ENCODE measurements around the gene RNF214. TPM values are rescaled to one million over a fixed set of nuclear protein-coding genes. Genes with fewer than 3 reads are reported as not detected.
"Not testable (repeated sequence)": the region's sequence is repeated elsewhere in the genome, so short reads cannot be mapped to it uniquely, and the experiment has no call there.

Gene RNF214
- polyA plus RNA-seq (2012; ENCODE audit: insufficient read depth, insufficient read length): 25.1 TPM

GRCh38 chr11:117232092-117232878, at the start of gene RNF214:
Gene RNF214, plus strand, starts transcription at chr11:117232671. Its CDS starts 1,602 bp downstream, at chr11:117234273.
- DNase-seq (ENCODE audit: low read depth, low spot score): peak; percentile 62
- peak within 1 kb of the TSS; percentile 96 for H3K4me3 ChIP-seq (ENCODE audit: low read length)

GRCh38 chr11:117183178-117183577, 49.3 kb upstream of the RNF214 start:
- not testable (repeated sequence) for H3K4me3 ChIP-seq (ENCODE audit: low read length); DNase-seq (ENCODE audit: low read depth, low spot score)

GRCh38 chr11:117183724-117184349, 48.6 kb upstream of the RNF214 start:
- H3K4me3 ChIP-seq (ENCODE audit: low read length): no peak overlapping the region
- no peak for DNase-seq (ENCODE audit: low read depth, low spot score)

- no peak overlapping the region for H3K4me3 ChIP-seq (ENCODE audit: low read length)
- DNase-seq (ENCODE audit: low read depth, low spot score): no peak
Measured at GRCh38 chr11:117185736-117186430, 46.6 kb upstream of the RNF214 start.

GRCh38 chr11:117186431-117186761, 46.1 kb upstream of the RNF214 start:
- no peak overlapping the region for H3K4me3 ChIP-seq (ENCODE audit: low read length)
- DNase-seq (ENCODE audit: low read depth, low spot score): no peak

- H3K4me3 ChIP-seq (ENCODE audit: low read length): no peak overlapping the region
- no peak for DNase-seq (ENCODE audit: low read depth, low spot score)
Measured at GRCh38 chr11:117187007-117187406, 45.5 kb upstream of the RNF214 start.

GRCh38 chr11:117187428-117187798, 45.1 kb upstream of the RNF214 start:
- no peak overlapping the region for H3K4me3 ChIP-seq (ENCODE audit: low read length)
- no peak for DNase-seq (ENCODE audit: low read depth, low spot score)

GRCh38 chr11:117187799-117188481, 44.5 kb upstream of the RNF214 start:
- no peak overlapping the region for H3K4me3 ChIP-seq (ENCODE audit: low read length)
- no peak for DNase-seq (ENCODE audit: low read depth, low spot score)

GRCh38 chr11:117188620-117189081, 43.8 kb upstream of the RNF214 start:
- no peak for DNase-seq (ENCODE audit: low read depth, low spot score)
- no peak overlapping the region for H3K4me3 ChIP-seq (ENCODE audit: low read length)

GRCh38 chr11:117189191-117189940, 43.1 kb upstream of the RNF214 start:
- no peak overlapping the region for H3K4me3 ChIP-seq (ENCODE audit: low read length)
- no peak for DNase-seq (ENCODE audit: low read depth, low spot score)

- H3K4me3 ChIP-seq (ENCODE audit: low read length): no peak overlapping the region
- no peak for DNase-seq (ENCODE audit: low read depth, low spot score)
Measured at GRCh38 chr11:117189941-117190544, 42.4 kb upstream of the RNF214 start.

GRCh38 chr11:117191680-117192400, 40.6 kb upstream of the RNF214 start:
- DNase-seq (ENCODE audit: low read depth, low spot score): no peak
- H3K4me3 ChIP-seq (ENCODE audit: low read length): no peak overlapping the region

- DNase-seq (ENCODE audit: low read depth, low spot score): no peak
- H3K4me3 ChIP-seq (ENCODE audit: low read length): no peak overlapping the region
Measured at GRCh38 chr11:117192401-117192875, 40.0 kb upstream of the RNF214 start.

- DNase-seq (ENCODE audit: low read depth, low spot score): no peak
- no peak overlapping the region for H3K4me3 ChIP-seq (ENCODE audit: low read length)
Measured at GRCh38 chr11:117193130-117194020, 39.1 kb upstream of the RNF214 start.

- no peak for DNase-seq (ENCODE audit: low read depth, low spot score)
- H3K4me3 ChIP-seq (ENCODE audit: low read length): no peak overlapping the region
Measured at GRCh38 chr11:117194267-117194666, 38.2 kb upstream of the RNF214 start.

- DNase-seq (ENCODE audit: low read depth, low spot score): no peak
- H3K4me3 ChIP-seq (ENCODE audit: low read length): no peak overlapping the region
Measured at GRCh38 chr11:117195258-117195657, 37.2 kb upstream of the RNF214 start.

- no peak for DNase-seq (ENCODE audit: low read depth, low spot score)
- H3K4me3 ChIP-seq (ENCODE audit: low read length): no peak overlapping the region
Measured at GRCh38 chr11:117195761-117196160, 36.7 kb upstream of the RNF214 start.
